AG09309 (cell line): Measurements from ENCODE around the gene EYS.

Experiments used
- DNase-seq: peaks from one replicate; pipeline ENCODE4 v3.0.0-alpha.2; 2010; ENCODE audit warnings: low read depth
- H3K4me3 ChIP-seq: 2 replicates; pipeline ENCODE4 v1.5.1; 2011; ENCODE audit warnings: mild to moderate bottlenecking, low read depth, low read length, moderate library complexity; ENCODE audit not compliant: control insufficient read depth
- CTCF ChIP-seq: IDR thresholded peaks from 2 replicates; pipeline ENCODE4 v1.5.1; 2011; ENCODE audit warnings: mild to moderate bottlenecking, low read depth, low read length, inconsistent platforms; ENCODE audit not compliant: insufficient read depth, control insufficient read depth; ENCODE audit errors: missing control alignments

EYS gene

DNA sequence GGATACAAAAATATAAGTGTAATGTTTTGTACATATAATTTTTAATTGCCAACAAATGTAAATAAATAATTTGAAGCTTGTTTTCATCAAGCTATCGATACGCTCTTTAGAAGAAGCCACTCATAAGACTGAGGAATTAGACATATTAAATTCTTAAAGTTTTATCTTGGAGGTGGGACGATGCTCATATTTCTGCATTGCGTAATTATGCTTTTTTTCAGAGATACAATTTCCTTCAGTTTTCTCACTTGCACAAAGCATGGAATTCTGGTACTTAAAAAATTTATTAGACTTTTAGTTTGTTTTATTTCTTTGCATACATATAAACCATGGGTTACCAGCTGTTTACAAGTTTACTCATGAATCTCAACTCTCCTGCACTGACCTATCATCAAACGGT lies 980.0 kb downstream of the EYS start:
- TF ChIP-seq CTCF, result no peak

DNA sequence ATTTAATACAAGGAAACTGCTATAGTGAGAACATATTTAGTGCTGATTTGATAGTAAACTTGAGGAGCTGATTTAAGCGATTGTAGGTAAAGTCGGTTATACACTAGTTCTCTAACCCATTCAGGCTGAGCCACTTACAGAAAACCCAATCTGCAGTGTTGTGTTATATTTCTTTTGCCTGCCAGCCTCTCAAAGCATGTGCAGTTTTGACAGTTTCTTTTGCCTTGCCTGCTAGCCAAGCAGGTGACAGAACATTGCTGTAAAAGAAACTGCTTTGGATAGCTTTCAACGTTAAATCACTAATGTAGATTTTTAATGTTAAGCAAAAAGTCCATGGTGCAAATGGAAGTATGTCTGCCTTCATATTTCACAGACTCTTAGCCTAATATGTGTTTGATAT lies 982.9 kb downstream of the EYS start:
- no peak overlapping the region for H3K4me3 ChIP-seq
- no peak for DNase-seq
- no peak for TF ChIP-seq CTCF

More for the DNA sequence above, 980.0 kb downstream of the EYS start:
- H3K4me3 ChIP-seq, result no peak overlapping the region
- DNase-seq, result no peak

- no peak overlapping the region for H3K4me3 ChIP-seq
- no peak for TF ChIP-seq CTCF
Observed at GRCh38 chr6:64723327-64724058, 983.5 kb downstream of the EYS start.

GRCh38 chr6:64721865-64722264 lies 985.2 kb downstream of the EYS start:
- no peak for TF ChIP-seq CTCF
- DNase-seq, result no peak
- no peak overlapping the region for H3K4me3 ChIP-seq

More at GRCh38 chr6:64723327-64724058, 983.5 kb downstream of the EYS start:
- DNase-seq, result no peak

GRCh38 chr6:64717281-64717680 lies 989.7 kb downstream of the EYS start:
- H3K4me3 ChIP-seq, result no peak overlapping the region
- no peak for TF ChIP-seq CTCF
- DNase-seq, result no peak

DNA sequence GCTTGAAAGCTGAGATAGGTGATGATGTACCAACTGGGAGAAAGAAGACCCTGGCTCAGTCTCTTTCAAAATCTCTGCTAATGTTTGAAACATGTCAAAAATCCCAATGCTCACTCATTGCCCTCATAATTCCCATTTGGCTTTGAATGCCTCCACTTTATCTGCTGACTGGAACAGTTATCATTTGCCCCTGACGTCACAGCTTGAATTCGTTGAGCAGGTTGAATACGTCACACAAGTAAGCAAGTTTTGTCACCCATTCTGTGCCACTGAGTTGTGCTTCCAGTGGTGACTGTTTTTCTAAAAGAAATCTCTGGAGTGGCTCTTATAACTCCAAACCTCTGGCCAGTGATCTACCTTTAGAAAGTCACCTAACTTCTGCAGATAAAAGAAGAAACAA lies 991.4 kb downstream of the EYS start:
- DNase-seq, result no peak
- H3K4me3 ChIP-seq, result no peak overlapping the region
- no peak for TF ChIP-seq CTCF
